Lung microvascular endothelial cell (primary cell): ENCODE measurements around the gene CDH15. TPM values are rescaled to one million over a fixed set of nuclear protein-coding genes. Genes with fewer than 3 reads are reported as not detected.
A peak's percentile ranks its signal among the peaks of the same experiment; 100 is the strongest.

Source experiments
- DNase-seq, 2 donors: peaks; one replicate each; pipeline versions ENCODE4 v3.0.0 to v3.0.0-alpha.2; 2010; ENCODE audit warnings: low read depth in 2 of 2
- total RNA-seq: library from RNA; depleted of rRNA; stranded (reverse); fragments of >200 nt; gene quantifications from 2 replicates; pipeline ENCODE4 v1.2.1, GENCODE V29; 2014

The CDH15 gene
- total RNA-seq, 1 donor from 2014 or later = under 0.01 TPM

- no peak for DNase-seq
Observed at GRCh38 chr16:89198417-89199240, 27.1 kb downstream of the CDH15 start.

- DNase-seq = no peak
Observed at GRCh38 chr16:89199241-89200123, 27.9 kb downstream of the CDH15 start.

GRCh38 chr16:89200124-89200849 is 28.7 kb downstream of the CDH15 start, which contains the start of gene SLC22A31:
Gene SLC22A31, minus strand, starts transcription at chr16:89200537. Its CDS starts 36 bp downstream, at chr16:89200501.
- DNase-seq = no peak

- DNase-seq = no peak
Observed at GRCh38 chr16:89200850-89201411, 29.4 kb downstream of the CDH15 start.

- DNase-seq = peak; percentile 64 to 74
Observed at GRCh38 chr16:89201439-89202377, 30.2 kb downstream of the CDH15 start.

GRCh38 chr16:89202422-89203215 is 31.1 kb downstream of the CDH15 start:
- no peak for DNase-seq

GRCh38 chr16:89207993-89208392 is 36.4 kb downstream of the CDH15 start:
- DNase-seq = no peak

- no peak for DNase-seq
Observed at GRCh38 chr16:89209522-89210044, 38.0 kb downstream of the CDH15 start.

- DNase-seq = no peak
Observed at GRCh38 chr16:89210165-89210903, 38.8 kb downstream of the CDH15 start.

- DNase-seq = no peak
Observed at GRCh38 chr16:89210904-89211515, 39.5 kb downstream of the CDH15 start.

- peak; percentile 85 to 87 for DNase-seq
Observed at GRCh38 chr16:89216315-89217137, 45.0 kb downstream of the CDH15 start.

GRCh38 chr16:89217138-89217387 is 45.5 kb downstream of the CDH15 start:
- no peak for DNase-seq

GRCh38 chr16:89217388-89218191 is 46.0 kb downstream of the CDH15 start, which contains the start of gene ZNF778:
Gene ZNF778, plus strand, starts transcription at chr16:89217703. Its CDS starts 3,425 bp downstream, at chr16:89221128.
- peak; percentile 90 to 91 for DNase-seq

GRCh38 chr16:89219365-89219764 is 47.8 kb downstream of the CDH15 start:
- DNase-seq = peak in 1 of 2 donors; percentile 17

- no peak for DNase-seq
Observed at GRCh38 chr16:89221604-89222003, 50.1 kb downstream of the CDH15 start.

GRCh38 chr16:89222931-89223330 is 51.4 kb downstream of the CDH15 start:
- no peak for DNase-seq
